ENCODE data around the gene PRTG. TPM values are rescaled to one million over a fixed set of nuclear protein-coding genes. Genes with fewer than 3 reads are reported as not detected.

PRTG gene
- total RNA-seq, 2 donors from 2014 or later, result 0.44 to 3.3 TPM

Other genes with a start within 250 kb of the PRTG start
- 1 to 10 TPM; 1.0 to 1.1 TPM for gene DNAAF4, start 234.9 kb downstream of the PRTG start, total RNA-seq
- 1 to 10 TPM; 4.3 to 6.3 TPM for gene PYGO1, start 154.8 kb downstream of the PRTG start, total RNA-seq